Panc1 (cell line): ENCODE data around the gene LPIN1. TPM values are rescaled to one million over a fixed set of nuclear protein-coding genes. Genes with fewer than 3 reads are reported as not detected.

Experiments used
- ATAC-seq: fragments of 200-7000 bp; cut with Tn5 transposase; 2 replicates; pipeline ENCODE4 v1.9.1; 2020; ENCODE audit warnings: mild to moderate bottlenecking, moderate library complexity
- BruUV-seq: library from RNA; stranded (reverse); fragments of 400-500 nt; replicated peaks from 2 replicates; lab custom pipeline; 2021; lab: Mats Ljungman, UMichigan
- CTCF ChIA-PET: fragments of 300-600 bp; sonication (Branson Sonifier 250); formaldehyde crosslinking; loops from one replicate; lab custom pipeline; 2022; ENCODE audit warnings: antibody characterized with exemption; lab: Charles Lee
- POLR2A ChIA-PET: fragments of 300-600 bp; sonication (Branson Sonifier 250); formaldehyde crosslinking; loops from one replicate; lab custom pipeline; 2022; ENCODE audit warnings: antibody characterized with exemption; lab: Charles Lee
- DNase-seq: peaks from one replicate; pipeline ENCODE4 v3.0.0-alpha.2; 2010; ENCODE audit warnings: low read depth, low spot score
- H3K27ac ChIP-seq: 2 replicates; pipeline ENCODE4 v1.5.1; 2011; ENCODE audit warnings: mild to moderate bottlenecking, low read length, inconsistent platforms
- H3K27me3 ChIP-seq: fragments of 200-500 bp; sonication (Bioruptor generic); 2 replicates; pipeline ENCODE4 v1.6.0; 2014; ENCODE audit warnings: low read length, inconsistent platforms; ENCODE audit not compliant: control insufficient read depth, insufficient read depth
- H3K36me3 ChIP-seq: fragments of 200-500 bp; sonication (Bioruptor generic); 2 replicates; pipeline ENCODE4 v1.5.1; 2014; ENCODE audit warnings: inconsistent platforms, mild to moderate bottlenecking, low read length, moderate library complexity; ENCODE audit not compliant: control insufficient read depth, insufficient read depth
- H3K4me1 ChIP-seq: 2 replicates; pipeline ENCODE4 v1.5.1; 2011; ENCODE audit warnings: inconsistent platforms, mild to moderate bottlenecking, low read length, moderate library complexity; ENCODE audit not compliant: control insufficient read depth, insufficient read depth
- H3K4me3 ChIP-seq, 2 experiments: 2 replicates each; pipeline ENCODE4 v1.5.1; 2011 to 2012; ENCODE audit warnings: low read depth in 2 of 2, low read length in 2 of 2, mild to moderate bottlenecking in 2 of 2, inconsistent platforms in 1 of 2, moderate library complexity in 1 of 2
- H3K9me3 ChIP-seq: fragments of 200-500 bp; sonication (Bioruptor generic); 2 replicates; pipeline ENCODE4 v1.5.1; 2014; ENCODE audit warnings: low read depth, mild to moderate bottlenecking, inconsistent platforms, low read length, moderate library complexity; ENCODE audit not compliant: control insufficient read depth, insufficient read depth
- CTCF ChIP-seq: fragments of 450-650 bp; IDR thresholded peaks from 2 replicates; pipeline ENCODE4 v1.5.1; 2017; ENCODE audit warnings: mild to moderate bottlenecking
- POLR2AphosphoS5 ChIP-seq: IDR thresholded peaks from 2 replicates; pipeline ENCODE4 v1.6.1; 2012; ENCODE audit warnings: mild to moderate bottlenecking, low read depth, low read length, moderate library complexity
- REST ChIP-seq, 2 experiments: IDR thresholded peaks; 2 replicates each; pipeline ENCODE4 v1.6.1; 2011 to 2012; ENCODE audit warnings: low read depth in 2 of 2, control low read depth in 1 of 2, low read length in 1 of 2, mild to moderate bottlenecking in 1 of 2, moderate library complexity in 1 of 2; ENCODE audit not compliant: insufficient read depth in 1 of 2
- SIN3A ChIP-seq: IDR thresholded peaks from 2 replicates; pipeline ENCODE4 v1.6.1; 2012; ENCODE audit warnings: low read depth, mild to moderate bottlenecking, low read length, moderate library complexity, borderline replicate concordance; ENCODE audit not compliant: insufficient read depth
- TCF7L2 ChIP-seq: IDR thresholded peaks from 2 replicates; pipeline ENCODE4 v1.6.1; 2011; ENCODE audit warnings: mild to moderate bottlenecking, low read depth, low read length, inconsistent platforms
- in situ Hi-C: cut with HindIII; loops from 2 replicates; pipeline ENCODE4 v1.10.0; 2016; ENCODE audit warnings: low sequenced_read_pairs, low pct_unique_long_range_greater_than_20kb
- intact Hi-C: fragments of 100-400 bp; cut with micrococcal nuclease; formaldehyde crosslinking; loops from one replicate; pipeline ENCODE4 v1.10.0; 2022; ENCODE audit not compliant: unreplicated experiment
- total RNA-seq: library from RNA; stranded (reverse); gene quantifications from one replicate; pipeline ENCODE4 v1.2.1, GENCODE V29; 2021; ENCODE audit not compliant: unreplicated experiment

Gene LPIN1
- total RNA-seq, 1 experiment from 2014 or later = 51.8 TPM

- in situ Hi-C loops (no loop called here), intact Hi-C loops (no loop called here)
- H3K9me3 ChIP-seq = no peaks in the 10 kb centered on the region; the same call in 1 of the 2 replicates
- TF ChIP-seq TCF7L2 (no peak), REST (IDR thresholded peaks at IDR 0.05; ENCODE audit: insufficient read depth in 1 of 2, low read depth in 2 of 2, low read length in 1 of 2) (no peak), POLR2AphosphoS5 (no peak), SIN3A (no peak), CTCF (no peak)
- POLR2A ChIA-PET = no interaction called here
- no peaks in the 10 kb centered on the region for H3K27me3 ChIP-seq
- no TSS peak for BruUV-seq
- no peak overlapping the region for H3K27ac ChIP-seq
- CTCF ChIA-PET = no interaction called here
- no peaks in the 10 kb centered on the region for H3K36me3 ChIP-seq
- peaks cover under 1% of the 10 kb centered on the region for H3K4me1 ChIP-seq
- DNase-seq (no peak), ATAC-seq (peak; percentile 22; the same call in 1 of the 2 replicates)
- no peak overlapping the region for H3K4me3 ChIP-seq
Observed at GRCh38 chr2:11703700-11704099, 42.7 kb upstream of the LPIN1 start.

- intact Hi-C loops = no loop called here
- BruUV-seq = no TSS peak
Observed at GRCh38 chr2:11705063-11705462, 41.4 kb upstream of the LPIN1 start.

More at GRCh38 chr2:11705063-11705462, 41.4 kb upstream of the LPIN1 start:
- TF ChIP-seq POLR2AphosphoS5 (no peak), TCF7L2 (no peak), REST (IDR thresholded peaks at IDR 0.05; ENCODE audit: insufficient read depth in 1 of 2, low read depth in 2 of 2, low read length in 1 of 2) (no peak)
- ATAC-seq (no peak), DNase-seq (no peak)
- POLR2A ChIA-PET = no interaction called here
- Histone ChIP-seq H3K36me3 (no peaks in the 10 kb centered on the region), H3K27me3 (no peaks in the 10 kb centered on the region), H3K4me3 (no peak overlapping the region), H3K4me1 (no peaks in the 10 kb centered on the region), H3K27ac (no peak overlapping the region), H3K9me3 (no peaks in the 10 kb centered on the region; the same call in 1 of the 2 replicates)
- CTCF ChIA-PET = interaction anchor here (0.6 kb wide), 1 partner anchor 12 kb away, joined by 5 read pairs; no protein-coding TSS in a partner anchor
- in situ Hi-C loops = no loop called here
